Measurements from ENCODE around the gene ZMYM3. TPM values are rescaled to one million over a fixed set of nuclear protein-coding genes. Genes with fewer than 3 reads are reported as not detected.

The ZMYM3 gene
- total and polyA plus RNA-seq, 2 of the 4 experiments (the other 2 are of a cell fraction): 10.0 to 28.1 TPM

DNA sequence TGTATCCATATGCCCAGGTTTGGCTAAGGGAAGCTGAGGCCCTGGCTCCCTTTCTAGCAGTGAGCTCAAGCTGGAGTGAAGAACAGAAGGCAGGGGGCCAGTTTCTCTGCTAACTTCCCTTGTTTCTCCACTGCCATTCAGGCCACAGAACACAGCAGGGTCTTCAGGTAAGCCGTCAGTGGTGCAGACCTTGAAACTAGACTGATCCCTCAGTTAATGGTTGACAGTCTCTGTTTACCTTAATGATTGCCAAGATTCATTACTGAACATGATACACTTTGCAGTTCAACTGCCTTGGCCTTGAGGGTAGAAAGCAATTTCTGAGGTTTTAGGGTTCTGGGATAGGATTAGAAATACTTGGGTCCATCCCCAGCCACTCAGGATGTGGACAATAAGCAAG lies 39.8 kb downstream of the ZMYM3 start:
- ChIA-PET CTCF (no interaction called here), POLR2A (ENCODE audit: unreplicated experiment) (no interaction called here)
- BruUV-seq (replicated peaks): no TSS peak
- H3K9me3 ChIP-seq (ENCODE audit: control insufficient read depth, insufficient read depth, low read length): no peaks in the 10 kb centered on the region
- H4K8ac ChIP-seq (ENCODE audit: low read depth in 2 of 2, low read length in 2 of 2): no peak overlapping the region
- no peaks in the 10 kb centered on the region for H4K20me1 ChIP-seq (ENCODE audit: insufficient read depth, low read length)
- no peak overlapping the region for H2AK5ac ChIP-seq (ENCODE audit: low read depth, low read length)
- H3K56ac ChIP-seq (ENCODE audit: extremely low read depth, insufficient read depth, low read length): no peak overlapping the region
- dilution Hi-C loops (cut with HindIII; ENCODE audit: low sequenced_read_pairs, unreplicated experiment): no loop called here
- H2AFZ ChIP-seq (replicated peaks; ENCODE audit: low read length, poor library complexity): no peak overlapping the region
- H2AK9ac ChIP-seq (replicated peaks; ENCODE audit: low read depth, low read length, poor library complexity): peak overlapping the region; percentile 14
- no peak overlapping the region for H2BK5ac ChIP-seq (ENCODE audit: low read depth, low read length, poor library complexity, severe bottlenecking)
- no peak overlapping the region for H3K4ac ChIP-seq (ENCODE audit: low read depth, low read length)
- no peak overlapping the region for H4K5ac ChIP-seq (ENCODE audit: low read depth, low read length)
- no peak overlapping the region for H3K27ac ChIP-seq (ENCODE audit: insufficient read depth, low read length)
- in situ Hi-C loops (cut with MboI; ENCODE audit: low sequenced_read_pairs): no loop called here
- H3K14ac ChIP-seq (replicated peaks; ENCODE audit: low read depth, low read length): no peak overlapping the region
- H2BK20ac ChIP-seq (ENCODE audit: low read depth, low read length): no peak overlapping the region
- no peak overlapping the region for H3K9ac ChIP-seq (ENCODE audit: low read depth, low read length)
- DNase-seq: no peak
- no peak overlapping the region for H3K23ac ChIP-seq (ENCODE audit: low read depth, low read length)
- no peak overlapping the region for H4K91ac ChIP-seq (ENCODE audit: insufficient read depth, low read depth, low read length)
- peaks cover 23% of the 10 kb centered on the region for H3K27me3 ChIP-seq (ENCODE audit: control insufficient read depth, insufficient read depth, low read length)
- H2BK120ac ChIP-seq (ENCODE audit: low read depth, low read length): no peak overlapping the region
- H3K36me3 ChIP-seq (ENCODE audit: control insufficient read depth, insufficient read depth, low read length): no peaks in the 10 kb centered on the region
- no peaks in the 10 kb centered on the region for H3K79me1 ChIP-seq (ENCODE audit: low read depth in 1 of 2, low read length in 2 of 2)
- no peak overlapping the region for H3K18ac ChIP-seq (ENCODE audit: low read depth, low read length)
- no peaks in the 10 kb centered on the region for H3K9me1 ChIP-seq (ENCODE audit: insufficient read depth, low read length)
- no peaks in the 10 kb centered on the region for H3K4me1 ChIP-seq (ENCODE audit: control insufficient read depth, insufficient read depth, low read length)
- WGBS, 2 experiments (ENCODE audit: extremely low coverage in 2 of 2, insufficient read length in 1 of 2): no CpG with 5 or more reads among the region's 1 CpG
- H3K4me3 ChIP-seq (ENCODE audit: insufficient read depth, low read depth, low read length): no peak overlapping the region
- intact Hi-C loops (cut with micrococcal nuclease): no loop called here
- no peak for TF ChIP-seq CTCF (conservative IDR thresholded peaks at IDR 0.05; ENCODE audit: low read depth, low read length)
- TF ChIP-seq RCOR1 (IDR thresholded peaks at IDR 0.05; ENCODE audit: insufficient replicate concordance, low read length): no peak
- no peak for TF ChIP-seq POLR2A (IDR thresholded peaks at IDR 0.05; ENCODE audit: low read depth, low read length)
- TF ChIP-seq RAD21 (IDR thresholded peaks at IDR 0.05; ENCODE audit: low read length): no peak
- TF ChIP-seq MAFK (IDR thresholded peaks at IDR 0.05; ENCODE audit: low read depth, low read length): no peak
- TF ChIP-seq, protein P1, sequence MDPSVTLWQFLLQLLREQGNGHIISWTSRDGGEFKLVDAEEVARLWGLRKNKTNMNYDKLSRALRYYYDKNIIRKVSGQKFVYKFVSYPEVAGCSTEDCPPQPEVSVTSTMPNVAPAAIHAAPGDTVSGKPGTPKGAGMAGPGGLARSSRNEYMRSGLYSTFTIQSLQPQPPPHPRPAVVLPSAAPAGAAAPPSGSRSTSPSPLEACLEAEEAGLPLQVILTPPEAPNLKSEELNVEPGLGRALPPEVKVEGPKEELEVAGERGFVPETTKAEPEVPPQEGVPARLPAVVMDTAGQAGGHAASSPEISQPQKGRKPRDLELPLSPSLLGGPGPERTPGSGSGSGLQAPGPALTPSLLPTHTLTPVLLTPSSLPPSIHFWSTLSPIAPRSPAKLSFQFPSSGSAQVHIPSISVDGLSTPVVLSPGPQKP (IDR thresholded peaks at IDR 0.05; ENCODE audit: borderline replicate concordance, low read depth, low read length): no peak
- no peak for TF ChIP-seq MAZ (IDR thresholded peaks at IDR 0.05; ENCODE audit: borderline replicate concordance, low read depth, low read length)
- TF ChIP-seq RFX5 (IDR thresholded peaks at IDR 0.05; ENCODE audit: low read depth, low read length): no peak
- no peak for TF ChIP-seq CEBPB (IDR thresholded peaks at IDR 0.05; ENCODE audit: low read depth, low read length)
- H3K4me2 ChIP-seq (ENCODE audit: low read depth, low read length): no peak overlapping the region
- no peak overlapping the region for H2BK15ac ChIP-seq (ENCODE audit: low read depth, low read length)
- ATAC-seq (ENCODE audit: low read depth): no peak

All from IMR-90 (cell line).